ENCODE data around the gene PAQR9.

DNA sequence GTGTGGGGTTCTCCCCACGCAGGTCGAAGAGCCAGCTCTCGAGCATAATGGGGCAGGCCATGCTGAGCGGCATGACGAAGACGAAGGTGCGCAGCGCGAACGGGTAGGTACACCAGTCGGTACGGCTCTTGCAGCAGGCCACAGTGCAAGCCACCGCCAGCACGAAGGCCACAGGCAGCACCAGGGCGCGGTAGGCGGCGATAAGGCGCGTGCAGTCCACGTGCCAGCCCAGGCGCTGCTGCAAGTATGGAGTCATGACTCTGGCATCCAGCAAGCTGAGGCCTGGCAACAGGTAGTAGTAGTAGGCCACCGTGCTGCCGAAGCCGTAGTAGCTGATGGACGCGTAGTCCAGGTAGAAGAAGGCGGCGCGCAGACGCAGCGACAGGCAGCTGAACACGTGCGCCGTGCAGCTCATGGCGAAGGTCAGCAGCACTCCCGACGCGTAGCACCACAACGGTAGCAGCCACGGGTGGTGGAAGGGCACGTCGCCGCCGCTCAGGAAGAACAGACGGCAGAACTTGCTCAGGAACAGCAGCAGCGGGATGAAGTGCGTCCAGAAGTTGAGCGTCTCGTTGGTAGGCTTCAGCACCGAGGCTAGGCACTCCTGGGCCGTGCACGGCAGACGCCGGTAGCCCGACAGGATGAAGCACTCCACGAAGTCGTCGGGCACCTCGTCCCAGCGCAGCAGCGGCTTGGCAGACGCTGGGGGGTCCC is 797 bp downstream of the PAQR9 start:
- TF ChIP-seq, protein P1, sequence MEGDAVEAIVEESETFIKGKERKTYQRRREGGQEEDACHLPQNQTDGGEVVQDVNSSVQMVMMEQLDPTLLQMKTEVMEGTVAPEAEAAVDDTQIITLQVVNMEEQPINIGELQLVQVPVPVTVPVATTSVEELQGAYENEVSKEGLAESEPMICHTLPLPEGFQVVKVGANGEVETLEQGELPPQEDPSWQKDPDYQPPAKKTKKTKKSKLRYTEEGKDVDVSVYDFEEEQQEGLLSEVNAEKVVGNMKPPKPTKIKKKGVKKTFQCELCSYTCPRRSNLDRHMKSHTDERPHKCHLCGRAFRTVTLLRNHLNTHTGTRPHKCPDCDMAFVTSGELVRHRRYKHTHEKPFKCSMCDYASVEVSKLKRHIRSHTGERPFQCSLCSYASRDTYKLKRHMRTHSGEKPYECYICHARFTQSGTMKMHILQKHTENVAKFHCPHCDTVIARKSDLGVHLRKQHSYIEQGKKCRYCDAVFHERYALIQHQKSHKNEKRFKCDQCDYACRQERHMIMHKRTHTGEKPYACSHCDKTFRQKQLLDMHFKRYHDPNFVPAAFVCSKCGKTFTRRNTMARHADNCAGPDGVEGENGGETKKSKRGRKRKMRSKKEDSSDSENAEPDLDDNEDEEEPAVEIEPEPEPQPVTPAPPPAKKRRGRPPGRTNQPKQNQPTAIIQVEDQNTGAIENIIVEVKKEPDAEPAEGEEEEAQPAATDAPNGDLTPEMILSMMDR (IDR thresholded peaks at IDR 0.05), result no peak
- no peak for TF ChIP-seq POLR2A (IDR thresholded peaks at IDR 0.05)

All from uterus (tissue), 2 donors.